Transverse colon (tissue), 4 donors: ENCODE results near the gene PDE8A. TPM values are rescaled to one million over a fixed set of nuclear protein-coding genes. Genes with fewer than 3 reads are reported as not detected.

Experiments
- DNase-seq: peaks from one replicate; pipeline ENCODE4 v3.0.0-alpha.2; 2019
- H3K27ac ChIP-seq, 4 donors: fragments of 200-600 bp; sonication (generic); 2 replicates each; pipeline ENCODE4 v1.5.1; 2016 to 2018; ENCODE audit warnings: inconsistent platforms in 4 of 4
- H3K27me3 ChIP-seq: fragments of 200-600 bp; sonication (generic); 2 replicates; pipeline ENCODE4 v1.5.1; 2017; ENCODE audit warnings: inconsistent platforms
- H3K36me3 ChIP-seq, 4 donors: fragments of 200-600 bp; sonication (generic); 2 replicates each; pipeline ENCODE4 v1.5.1; 2017 to 2019; ENCODE audit warnings: inconsistent platforms in 4 of 4
- H3K4me1 ChIP-seq, 4 donors: fragments of 200-600 bp; sonication (generic); 2 replicates each; pipeline ENCODE4 v1.5.1; 2017 to 2020; ENCODE audit warnings: inconsistent platforms in 4 of 4
- H3K4me3 ChIP-seq, 4 donors: fragments of 200-600 bp; sonication (generic); 1 replicate in 1 of 4; 2 replicates in 3 of 4; pipeline versions ENCODE4 v1.5.1 to v1.6.1; 2017 to 2019; ENCODE audit warnings: inconsistent platforms in 4 of 4
- H3K9me3 ChIP-seq, 2 donors: fragments of 200-600 bp; sonication (generic); 2 replicates each; pipeline ENCODE4 v1.5.1; 2017 to 2019; ENCODE audit warnings: inconsistent platforms in 2 of 2
- EP300 ChIP-seq: sonication (generic); formaldehyde crosslinking; IDR thresholded peaks from one replicate; pipeline ENCODE4 v1.6.1; 2017; ENCODE audit warnings: antibody characterized with exemption, low read depth
- POLR2A ChIP-seq: fragments of 450-650 bp; IDR thresholded peaks from one replicate; pipeline ENCODE4 v1.6.1; 2016; ENCODE audit warnings: antibody characterized with exemption, mild to moderate bottlenecking, moderate library complexity
- POLR2AphosphoS5 ChIP-seq, 3 donors: sonication (generic); formaldehyde crosslinking; IDR thresholded peaks; one replicate each; pipeline ENCODE4 v1.6.1; 2016; ENCODE audit warnings: antibody characterized with exemption in 3 of 3
- WGBS, 2 donors: methylation state at CpG; one replicate each; pipeline ENCODE4 v1.1.5; 2018; ENCODE audit warnings: low coverage in 1 of 2; 5-methylcytosine and 5-hydroxymethylcytosine counted together
- in situ Hi-C, 4 donors: fragments of 200-750 bp; cut with MboI; loops; one replicate each; pipeline versions ENCODE4 v1.15.0 to v1.15.1; 2017; ENCODE audit warnings: low sequenced_read_pairs in 3 of 4, low pct_ligation_motif_present in 1 of 4, low pct_unique_long_range_greater_than_20kb in 1 of 4
- intact Hi-C: fragments of 100-400 bp; cut with DNase I; formaldehyde crosslinking; loops from one replicate; pipeline ENCODE4 v1.15.1; 2023; ENCODE audit warnings: low total_unique reads
- total RNA-seq, 4 donors: library from RNA; depleted of rRNA; stranded (reverse); fragments of >200 nt; gene quantifications; one replicate each; pipeline ENCODE4 v1.1.0, GENCODE V29; 2016
- TF ChIP-seq, protein P1 (sequence below), 5 experiments: fragments of 200-600 bp in 3 of 5; fragments of 450-650 bp in 2 of 5; sonication (generic) in 3 of 5; IDR thresholded peaks; 1 replicate in 2 of 5; 2 replicates in 3 of 5; pipeline ENCODE4 v1.5.1; 2016 to 2017; ENCODE audit warnings: antibody characterized with exemption in 5 of 5, inconsistent platforms in 3 of 5, mild to moderate bottlenecking in 2 of 5, moderate library complexity in 1 of 5

PDE8A gene
- total RNA-seq, 4 donors from 2014 or later = 115 to 188 (median 165) TPM

DNA sequence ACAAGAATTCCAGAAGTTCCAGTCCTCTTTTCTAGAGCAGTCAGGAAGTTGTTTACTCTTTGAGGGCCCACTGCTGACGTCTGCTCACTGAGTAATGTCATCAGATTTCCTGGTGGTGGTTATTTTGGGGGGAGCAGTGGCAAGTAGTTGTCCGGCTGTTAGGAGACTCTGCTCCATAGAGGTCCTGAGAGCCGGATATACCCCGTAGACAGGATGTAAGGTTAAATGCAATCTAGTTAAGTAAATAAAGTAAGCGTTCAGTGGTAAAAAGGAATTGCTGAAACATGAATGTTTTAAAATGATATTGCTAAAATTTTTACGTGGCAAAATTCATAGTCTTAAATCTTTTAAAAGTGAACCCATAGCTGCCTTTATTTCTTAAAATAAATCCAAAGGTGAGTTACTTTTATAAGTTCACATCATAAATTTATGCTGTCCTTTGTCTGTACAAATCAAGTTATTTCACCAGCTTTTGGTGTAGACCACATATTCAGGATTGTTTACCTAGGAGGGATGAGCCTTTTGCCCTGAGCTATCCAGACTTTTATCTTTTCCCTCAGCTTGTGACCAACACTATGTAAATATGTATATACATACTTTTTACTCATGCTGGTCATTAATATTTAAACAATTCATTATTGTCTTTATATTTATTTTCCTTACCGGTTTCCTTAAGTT, 65.8 kb downstream of the PDE8A start:
- 18 to 23% methylated on average over 5 to 7 of the region's 7 CpGs for WGBS, 2 donors
- H3K4me1 ChIP-seq = peaks cover 9 to 66% (median 16%) of the 10 kb centered on the region in 4 donors
- TF ChIP-seq POLR2AphosphoS5 (IDR thresholded peaks at IDR 0.05) (peak in 1 of 3 donors; percentile 41), POLR2A (no peak), EP300 (no peak)
- TF ChIP-seq, protein P1, sequence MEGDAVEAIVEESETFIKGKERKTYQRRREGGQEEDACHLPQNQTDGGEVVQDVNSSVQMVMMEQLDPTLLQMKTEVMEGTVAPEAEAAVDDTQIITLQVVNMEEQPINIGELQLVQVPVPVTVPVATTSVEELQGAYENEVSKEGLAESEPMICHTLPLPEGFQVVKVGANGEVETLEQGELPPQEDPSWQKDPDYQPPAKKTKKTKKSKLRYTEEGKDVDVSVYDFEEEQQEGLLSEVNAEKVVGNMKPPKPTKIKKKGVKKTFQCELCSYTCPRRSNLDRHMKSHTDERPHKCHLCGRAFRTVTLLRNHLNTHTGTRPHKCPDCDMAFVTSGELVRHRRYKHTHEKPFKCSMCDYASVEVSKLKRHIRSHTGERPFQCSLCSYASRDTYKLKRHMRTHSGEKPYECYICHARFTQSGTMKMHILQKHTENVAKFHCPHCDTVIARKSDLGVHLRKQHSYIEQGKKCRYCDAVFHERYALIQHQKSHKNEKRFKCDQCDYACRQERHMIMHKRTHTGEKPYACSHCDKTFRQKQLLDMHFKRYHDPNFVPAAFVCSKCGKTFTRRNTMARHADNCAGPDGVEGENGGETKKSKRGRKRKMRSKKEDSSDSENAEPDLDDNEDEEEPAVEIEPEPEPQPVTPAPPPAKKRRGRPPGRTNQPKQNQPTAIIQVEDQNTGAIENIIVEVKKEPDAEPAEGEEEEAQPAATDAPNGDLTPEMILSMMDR (IDR thresholded peaks at IDR 0.05) = peak in 1 of 5 experiments; percentile 7
- H3K36me3 ChIP-seq = no peaks in the 10 kb centered on the region
- H3K9me3 ChIP-seq = no peaks in the 10 kb centered on the region
- intact Hi-C loops (no loop called here), in situ Hi-C loops (loop anchor here in 1 of 4 donors (10.0 kb wide), 1 partner anchor 83 kb away; no protein-coding TSS in a partner anchor)
- no peak overlapping the region for H3K4me3 ChIP-seq
- H3K27ac ChIP-seq = peak overlapping the region; percentile 43 to 53 (median 50)
- peak; percentile 28 for DNase-seq
- no peaks in the 10 kb centered on the region for H3K27me3 ChIP-seq

DNA sequence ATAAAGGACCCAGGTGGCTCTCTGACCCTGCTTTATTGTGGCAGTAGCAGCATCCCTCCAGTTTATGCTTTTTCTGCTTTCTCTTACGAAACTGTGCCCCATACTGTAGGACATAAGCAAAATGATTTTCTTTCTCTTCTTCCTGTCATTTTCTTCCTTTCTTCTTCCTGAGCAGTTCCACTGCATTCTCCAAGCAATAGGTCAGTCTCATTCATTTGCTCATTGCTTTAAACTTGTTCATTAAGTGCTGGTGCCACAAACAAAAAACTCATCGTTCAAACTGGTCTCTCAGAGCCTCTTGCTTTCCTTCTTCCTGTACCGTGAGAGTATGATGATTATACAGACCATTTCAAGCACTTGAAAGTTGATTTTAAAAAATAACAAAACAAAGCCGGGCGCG, 66.8 kb downstream of the PDE8A start:
- no peaks in the 10 kb centered on the region for H3K36me3 ChIP-seq
- H3K4me3 ChIP-seq = no peak overlapping the region
- peaks cover 9 to 59% (median 16%) of the 10 kb centered on the region in 4 donors for H3K4me1 ChIP-seq
- in situ Hi-C loops (loop anchor here in 1 of 4 donors (10.0 kb wide), 1 partner anchor 84 kb away; no protein-coding TSS in a partner anchor), intact Hi-C loops (no loop called here)
- peak overlapping the region; percentile 34 to 53 (median 45) for H3K27ac ChIP-seq
- H3K9me3 ChIP-seq = no peaks in the 10 kb centered on the region
- no peak for DNase-seq
- 55 to 58% methylated on average over 6 of the region's 6 CpGs for WGBS, 2 donors
- H3K27me3 ChIP-seq = no peaks in the 10 kb centered on the region
- TF ChIP-seq EP300 (no peak), POLR2A (no peak), POLR2AphosphoS5 (IDR thresholded peaks at IDR 0.05) (no peak)
- TF ChIP-seq, protein P1 (IDR thresholded peaks at IDR 0.05) = no peak

DNA sequence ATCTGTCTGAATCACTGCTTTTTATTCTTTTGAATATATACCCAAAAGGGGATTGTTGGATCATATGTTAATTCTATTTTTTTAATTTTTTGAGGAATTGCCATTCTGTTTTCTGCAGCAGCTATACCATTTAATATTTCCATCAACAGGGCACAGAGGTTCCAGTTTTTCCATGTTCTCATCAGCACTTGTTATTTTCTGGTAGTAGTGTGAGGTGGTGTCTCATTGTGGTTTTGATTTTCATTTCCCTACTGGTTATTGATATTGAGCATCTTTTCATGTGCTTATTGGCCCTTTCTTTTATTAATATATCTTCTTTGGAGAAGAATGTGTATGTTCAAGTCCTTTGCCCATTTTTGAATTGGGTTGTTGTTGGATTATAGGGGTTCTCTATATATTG, 68.1 kb downstream of the PDE8A start:
- intact Hi-C loops = no loop called here
- in situ Hi-C loops = loop anchor here in 1 of 4 donors (10.0 kb wide), 1 partner anchor 85 kb away; no protein-coding TSS in a partner anchor
- no peak overlapping the region for H3K4me3 ChIP-seq

DNA sequence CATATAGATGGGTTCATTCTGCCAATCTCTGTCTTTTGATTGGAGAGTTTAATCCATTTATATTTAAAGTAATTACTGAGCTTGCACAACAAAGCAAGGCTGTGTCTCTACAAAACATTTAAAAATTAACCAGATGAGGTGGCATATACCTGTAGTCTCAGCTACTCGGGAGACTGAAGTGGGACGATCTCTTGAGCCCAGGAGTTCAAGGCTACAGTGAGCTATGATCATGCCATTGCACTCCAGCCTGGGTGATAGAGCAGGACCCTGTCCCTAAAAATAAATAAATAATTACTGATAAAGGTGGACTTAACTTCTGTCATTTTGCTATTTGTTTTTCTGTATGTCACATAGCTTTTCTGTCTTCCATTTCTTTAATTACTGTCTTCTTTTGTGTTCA, 78.1 kb downstream of the PDE8A start:
- in situ Hi-C loops (no loop called here), intact Hi-C loops (no loop called here)
- Histone ChIP-seq H3K4me3 (no peak overlapping the region), H3K27me3 (no peaks in the 10 kb centered on the region), H3K4me1 (peaks cover 0 to 13% (median 0%) of the 10 kb centered on the region in 4 donors), H3K9me3 (peaks cover 0 to 5% of the 10 kb centered on the region in 2 donors), H3K36me3 (no peaks in the 10 kb centered on the region), H3K27ac (no peak overlapping the region)
- TF ChIP-seq POLR2AphosphoS5 (IDR thresholded peaks at IDR 0.05) = no peak
- TF ChIP-seq, protein P1 (IDR thresholded peaks at IDR 0.05) = no peak
- no peak for TF ChIP-seq EP300
- no peak for TF ChIP-seq POLR2A
- 72 to 93% methylated on average over 2 of the region's 2 CpGs for WGBS, 2 donors
- DNase-seq = no peak

More for the DNA sequence above, 68.1 kb downstream of the PDE8A start:
- Histone ChIP-seq H3K27ac (no peak overlapping the region), H3K36me3 (no peaks in the 10 kb centered on the region), H3K4me1 (peaks cover 9 to 47% (median 16%) of the 10 kb centered on the region in 4 donors), H3K27me3 (no peaks in the 10 kb centered on the region), H3K9me3 (no peaks in the 10 kb centered on the region)
- TF ChIP-seq, protein P1 (IDR thresholded peaks at IDR 0.05) = no peak
- TF ChIP-seq POLR2AphosphoS5 (IDR thresholded peaks at IDR 0.05) (no peak), EP300 (no peak), POLR2A (no peak)
- DNase-seq = no peak
